Central memory CD8-positive, alpha-beta T cell (primary cell): ENCODE results near the gene ZC3H12A.
"Not testable (repeated sequence)": the region's sequence is repeated elsewhere in the genome, so short reads cannot be mapped to it uniquely, and the experiment has no call there.

ENCODE experiments used
- ATAC-seq: fragments of 150-1000 bp; cut with Tn5 transposase; replicated peaks from 2 replicates; pipeline ENCODE4 v1.10.0; 2022; ENCODE audit warnings: mild to moderate bottlenecking, moderate FRiP score, moderate number of reproducible peaks; ENCODE audit not compliant: poor library complexity, severe bottlenecking; ENCODE audit errors: extremely low read depth
- DNase-seq, 2 donors: peaks; one replicate each; pipeline ENCODE4 v3.0.0; 2021; ENCODE audit warnings: low spot score in 2 of 2
- H3K27ac Mint-ChIP-seq: one replicate; pipeline ENCODE4 v1.8.0; 2022; ENCODE audit warnings: low read depth, mild to moderate bottlenecking, moderate library complexity, mixed read lengths
- H3K27me3 Mint-ChIP-seq: one replicate; pipeline ENCODE4 v1.8.0; 2022; ENCODE audit warnings: mixed read lengths
- H3K36me3 Mint-ChIP-seq: one replicate; pipeline ENCODE4 v1.8.0; 2022; ENCODE audit warnings: mild to moderate bottlenecking, moderate library complexity, mixed read lengths; ENCODE audit not compliant: insufficient read depth
- H3K4me1 Mint-ChIP-seq: one replicate; pipeline ENCODE4 v1.8.0; 2022; ENCODE audit warnings: mixed read lengths
- H3K4me3 Mint-ChIP-seq: one replicate; pipeline ENCODE4 v1.8.0; 2022; ENCODE audit warnings: mild to moderate bottlenecking, moderate library complexity, mixed read lengths
- H3K9me3 Mint-ChIP-seq: one replicate; pipeline ENCODE4 v1.8.0; 2022; ENCODE audit warnings: mixed read lengths

The ZC3H12A gene

GRCh38 chr1:37529888-37530287, 55.5 kb downstream of the ZC3H12A start:
- not testable (repeated sequence) for H3K9me3 Mint-ChIP-seq, H3K4me3 Mint-ChIP-seq, ATAC-seq, DNase-seq, H3K27me3 Mint-ChIP-seq, H3K27ac Mint-ChIP-seq, H3K36me3 Mint-ChIP-seq, H3K4me1 Mint-ChIP-seq

- H3K9me3 Mint-ChIP-seq, DNase-seq, H3K27ac Mint-ChIP-seq, ATAC-seq, H3K4me3 Mint-ChIP-seq, H3K4me1 Mint-ChIP-seq, H3K27me3 Mint-ChIP-seq: not testable (repeated sequence)
- peaks cover 30% of the 10 kb centered on the region for H3K36me3 Mint-ChIP-seq
Measured at GRCh38 chr1:37532418-37533156, 58.2 kb downstream of the ZC3H12A start.

- Mint-ChIP-seq H3K4me3 (no peak overlapping the region), H3K9me3 (no peaks in the 10 kb centered on the region), H3K27me3 (no peaks in the 10 kb centered on the region), H3K4me1 (peaks cover 6% of the 10 kb centered on the region), H3K27ac (no peak overlapping the region), H3K36me3 (peaks cover 39% of the 10 kb centered on the region)
- ATAC-seq: no peak
- no peak for DNase-seq
Measured at GRCh38 chr1:37533317-37534093, 59.1 kb downstream of the ZC3H12A start.
